AG09319 (cell line): ENCODE results near the gene NAPB.
"Not testable (repeated sequence)": the region's sequence is repeated elsewhere in the genome, so short reads cannot be mapped to it uniquely, and the experiment has no call there.

Experiments
- DNase-seq: peaks from one replicate; pipeline ENCODE4 v3.0.0-alpha.2; 2010; ENCODE audit warnings: low read depth; ENCODE audit errors: extremely low read depth
- TF ChIP-seq, protein P1 (sequence below): IDR thresholded peaks from 2 replicates; pipeline ENCODE4 v1.5.1; 2011; ENCODE audit warnings: low read depth, mild to moderate bottlenecking, inconsistent platforms, low read length, moderate library complexity

The NAPB gene

DNA sequence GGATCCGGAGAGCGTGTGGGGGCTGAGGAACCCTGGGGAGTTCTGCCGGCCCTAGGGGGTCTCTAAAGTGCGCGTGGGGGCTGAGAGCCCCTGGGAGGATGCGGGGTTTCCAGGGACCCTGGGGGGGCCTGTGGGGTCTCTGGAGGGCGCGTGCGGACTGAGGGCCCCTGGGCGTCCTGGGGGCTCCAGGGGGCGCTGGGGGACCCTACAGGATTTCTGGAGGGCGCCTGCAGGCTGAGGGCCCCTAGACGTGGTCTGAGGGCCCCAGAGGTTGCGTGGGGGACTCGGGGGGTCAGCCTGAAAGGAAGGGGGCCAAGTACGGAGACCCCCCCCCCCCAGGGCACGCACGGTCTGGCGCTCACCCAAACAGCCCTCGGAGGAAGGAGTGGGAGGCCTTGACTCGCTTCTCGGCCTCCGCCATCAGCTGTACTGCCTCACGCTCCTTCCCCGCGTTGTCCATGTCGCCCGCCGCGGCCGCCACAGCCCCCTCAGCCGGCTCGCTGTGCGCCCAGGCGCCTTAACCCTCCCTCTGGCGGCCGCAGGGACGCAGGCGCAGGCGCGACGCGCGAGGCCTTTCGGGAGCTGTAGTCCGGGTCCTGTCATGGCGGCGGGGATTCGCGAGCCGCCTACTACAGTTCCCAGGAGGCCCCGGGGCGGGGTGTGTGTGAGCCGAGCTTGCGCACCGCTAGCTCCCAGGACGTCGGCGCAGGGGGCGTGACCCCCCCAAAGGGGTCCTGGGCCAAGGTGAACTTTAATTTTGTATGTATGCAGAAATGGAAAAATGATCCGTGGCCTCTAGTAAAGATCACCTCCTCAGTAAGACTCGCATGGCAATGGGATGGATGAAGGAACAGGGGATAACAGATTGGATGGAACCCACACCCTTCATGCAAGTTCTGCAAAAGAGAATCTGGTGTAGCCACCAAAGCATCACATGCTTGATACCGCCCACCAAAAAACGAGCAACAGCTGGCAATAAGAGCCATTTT, at the start of gene NAPB:
TSS of gene NAPB (minus strand) at position 546 of the 989 bp plus-strand sequence. CDS start at position 460, 86 bp downstream.
- TF ChIP-seq, protein P1, sequence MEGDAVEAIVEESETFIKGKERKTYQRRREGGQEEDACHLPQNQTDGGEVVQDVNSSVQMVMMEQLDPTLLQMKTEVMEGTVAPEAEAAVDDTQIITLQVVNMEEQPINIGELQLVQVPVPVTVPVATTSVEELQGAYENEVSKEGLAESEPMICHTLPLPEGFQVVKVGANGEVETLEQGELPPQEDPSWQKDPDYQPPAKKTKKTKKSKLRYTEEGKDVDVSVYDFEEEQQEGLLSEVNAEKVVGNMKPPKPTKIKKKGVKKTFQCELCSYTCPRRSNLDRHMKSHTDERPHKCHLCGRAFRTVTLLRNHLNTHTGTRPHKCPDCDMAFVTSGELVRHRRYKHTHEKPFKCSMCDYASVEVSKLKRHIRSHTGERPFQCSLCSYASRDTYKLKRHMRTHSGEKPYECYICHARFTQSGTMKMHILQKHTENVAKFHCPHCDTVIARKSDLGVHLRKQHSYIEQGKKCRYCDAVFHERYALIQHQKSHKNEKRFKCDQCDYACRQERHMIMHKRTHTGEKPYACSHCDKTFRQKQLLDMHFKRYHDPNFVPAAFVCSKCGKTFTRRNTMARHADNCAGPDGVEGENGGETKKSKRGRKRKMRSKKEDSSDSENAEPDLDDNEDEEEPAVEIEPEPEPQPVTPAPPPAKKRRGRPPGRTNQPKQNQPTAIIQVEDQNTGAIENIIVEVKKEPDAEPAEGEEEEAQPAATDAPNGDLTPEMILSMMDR: peak; percentile 14
- peak; percentile 63 for DNase-seq

GRCh38 chr20:23466961-23467360, 45.7 kb upstream of the NAPB start:
- DNase-seq: not testable (repeated sequence)

- DNase-seq: no peak
- TF ChIP-seq, protein P1: no peak
Observed at GRCh38 chr20:23461180-23461579, 39.9 kb upstream of the NAPB start.

DNA sequence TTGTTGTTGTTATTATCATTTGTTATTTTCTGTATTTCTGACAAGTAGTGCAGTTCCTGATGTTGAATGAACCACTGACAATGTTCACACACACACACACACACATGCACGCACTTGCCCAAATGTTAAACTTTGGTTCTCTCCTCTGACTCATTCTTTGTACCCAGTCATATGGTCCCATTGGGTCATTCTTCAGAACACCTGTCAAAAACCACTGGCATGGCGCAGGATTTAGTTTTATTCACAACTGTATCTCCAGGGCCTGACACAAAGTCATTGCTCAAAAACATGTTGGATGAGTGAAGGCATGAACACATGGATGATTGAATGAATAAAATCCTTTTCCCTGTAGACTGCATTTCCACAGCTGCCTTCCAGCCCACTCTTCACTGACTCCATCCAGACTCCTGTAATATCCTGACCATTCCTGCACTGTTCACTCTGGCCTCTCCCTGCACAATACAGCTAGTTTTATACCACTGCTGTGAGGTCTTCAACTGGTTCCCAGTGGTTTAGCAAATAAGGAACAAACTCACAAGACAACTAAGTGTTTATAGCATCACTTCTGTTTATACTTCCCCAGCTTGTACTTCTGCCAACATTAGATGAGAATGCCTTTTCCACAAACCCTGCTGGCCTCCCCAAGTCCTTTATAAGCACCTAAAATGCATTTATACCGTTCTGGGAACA, 38.3 kb upstream of the NAPB start:
- TF ChIP-seq, protein P1: no peak
- DNase-seq: no peak

- TF ChIP-seq, protein P1: no peak
- DNase-seq: no peak
Observed at GRCh38 chr20:23456873-23457272, 35.6 kb upstream of the NAPB start.

DNA sequence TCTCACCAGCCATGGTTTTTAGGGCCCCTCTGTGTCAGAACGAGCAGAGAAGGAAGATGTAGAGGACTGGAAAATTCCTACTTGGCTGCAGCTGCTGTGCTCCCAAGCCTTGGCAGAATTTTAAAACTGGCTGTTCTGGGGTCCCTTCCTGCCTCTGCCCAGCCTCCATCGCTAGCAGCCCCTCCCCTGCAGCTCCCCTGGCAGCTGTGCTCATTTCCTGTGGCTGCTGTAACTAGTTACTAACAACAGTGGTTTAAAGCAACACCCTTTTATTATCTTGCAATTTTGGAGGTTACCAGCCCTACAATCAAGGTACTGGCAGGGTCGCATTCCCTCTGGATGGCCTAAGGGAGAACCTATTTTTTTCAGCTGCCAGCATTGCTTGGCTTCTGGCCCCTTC, 35.1 kb upstream of the NAPB start:
- TF ChIP-seq, protein P1: no peak
- no peak for DNase-seq

DNA sequence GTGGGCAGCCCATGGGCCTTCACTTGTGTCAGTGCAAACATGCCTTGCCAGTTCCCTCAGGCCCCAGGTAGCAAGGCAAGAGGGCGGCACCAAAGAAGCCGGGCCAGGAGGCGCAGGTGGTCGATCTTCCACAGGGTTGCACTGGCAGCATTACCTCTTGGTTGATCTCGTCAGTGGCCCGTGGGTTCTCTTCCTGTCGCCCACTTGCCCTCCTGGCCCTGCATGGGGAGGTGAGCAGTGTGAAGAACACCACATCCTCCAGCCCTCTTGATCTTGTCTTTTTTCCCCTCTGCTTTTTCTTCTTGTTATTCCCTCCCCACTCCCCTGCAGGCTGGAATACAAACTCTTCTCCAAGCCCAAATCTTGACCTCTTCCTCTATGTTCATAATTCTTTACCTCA, 34.4 kb upstream of the NAPB start:
- TF ChIP-seq, protein P1: no peak
- no peak for DNase-seq
